ENCODE measurements around the gene GRM8. TPM values are rescaled to one million over a fixed set of nuclear protein-coding genes. Genes with fewer than 3 reads are reported as not detected.

The GRM8 gene
- total and polyA plus RNA-seq, 2 experiments from 2014 or later, result 0.92 to 1.3 TPM

- Histone ChIP-seq H3K4me1 (ENCODE audit: low read depth) (no peaks in the 10 kb centered on the region), H3K36me3 (no peaks in the 10 kb centered on the region), H3K27ac (no peak overlapping the region), H3K4me3 (no peak overlapping the region), H3K9me3 (ENCODE audit: low read depth) (no peaks in the 10 kb centered on the region), H3K27me3 (no peaks in the 10 kb centered on the region)
- TF ChIP-seq CTCF (IDR thresholded peaks at IDR 0.05; ENCODE audit: low read depth, low read length), result no peak
- DNase-seq (ENCODE audit: low read depth in 1 of 2, low spot score in 1 of 2), result no peak
Measured at GRCh38 chr7:126493801-126494200, 758.9 kb downstream of the GRM8 start.

GRCh38 chr7:126489874-126490273 is 762.9 kb downstream of the GRM8 start:
- Histone ChIP-seq H3K36me3 (no peaks in the 10 kb centered on the region), H3K27me3 (no peaks in the 10 kb centered on the region), H3K4me3 (no peak overlapping the region), H3K4me1 (ENCODE audit: low read depth) (no peaks in the 10 kb centered on the region), H3K27ac (no peak overlapping the region), H3K9me3 (ENCODE audit: low read depth) (no peaks in the 10 kb centered on the region)
- no peak for TF ChIP-seq CTCF (IDR thresholded peaks at IDR 0.05; ENCODE audit: low read depth, low read length)
- DNase-seq (ENCODE audit: low read depth in 1 of 2, low spot score in 1 of 2), result no peak

GRCh38 chr7:126487728-126488442 is 764.9 kb downstream of the GRM8 start:
- no peaks in the 10 kb centered on the region for H3K9me3 ChIP-seq (ENCODE audit: low read depth)
- H3K36me3 ChIP-seq, result no peaks in the 10 kb centered on the region
- DNase-seq (ENCODE audit: low read depth in 1 of 2, low spot score in 1 of 2), result no peak

GRCh38 chr7:126486806-126487205 is 765.9 kb downstream of the GRM8 start:
- Histone ChIP-seq H3K27ac (no peak overlapping the region), H3K36me3 (no peaks in the 10 kb centered on the region), H3K9me3 (ENCODE audit: low read depth) (no peaks in the 10 kb centered on the region), H3K27me3 (no peaks in the 10 kb centered on the region), H3K4me3 (no peak overlapping the region), H3K4me1 (ENCODE audit: low read depth) (no peaks in the 10 kb centered on the region)
- TF ChIP-seq CTCF (IDR thresholded peaks at IDR 0.05; ENCODE audit: low read depth, low read length), result no peak
- DNase-seq (ENCODE audit: low read depth in 1 of 2, low spot score in 1 of 2), result no peak

More at GRCh38 chr7:126487728-126488442, 764.9 kb downstream of the GRM8 start:
- Histone ChIP-seq H3K4me3 (no peak overlapping the region), H3K4me1 (ENCODE audit: low read depth) (no peaks in the 10 kb centered on the region), H3K27me3 (no peaks in the 10 kb centered on the region), H3K27ac (no peak overlapping the region)
- no peak for TF ChIP-seq CTCF (IDR thresholded peaks at IDR 0.05; ENCODE audit: low read depth, low read length)

- Histone ChIP-seq H3K27me3 (no peaks in the 10 kb centered on the region), H3K36me3 (no peaks in the 10 kb centered on the region), H3K4me3 (no peak overlapping the region), H3K9me3 (ENCODE audit: low read depth) (no peaks in the 10 kb centered on the region), H3K4me1 (ENCODE audit: low read depth) (no peaks in the 10 kb centered on the region), H3K27ac (no peak overlapping the region)
- no peak for DNase-seq (ENCODE audit: low read depth in 1 of 2, low spot score in 1 of 2)
- TF ChIP-seq CTCF (IDR thresholded peaks at IDR 0.05; ENCODE audit: low read depth, low read length), result no peak
Measured at GRCh38 chr7:126485791-126486190, 767.0 kb downstream of the GRM8 start.
